OCI-LY7 (cell line): ENCODE data around the gene MFN1.

Experiments used
- EZH2phosphoT487 ChIP-seq: fragments of 200-600 bp; sonication (generic); IDR thresholded peaks from 2 replicates; pipeline ENCODE4 v1.6.1; 2018; ENCODE audit warnings: low read depth, borderline replicate concordance, mild to moderate bottlenecking, mixed run types, antibody characterized with exemption, low read length, moderate library complexity, mixed read lengths
- TF ChIP-seq, protein P1 (sequence below): fragments of 200-600 bp; sonication (generic); conservative IDR thresholded peaks from 2 replicates; pipeline ENCODE4 v1.5.1; 2014; ENCODE audit warnings: mild to moderate bottlenecking, antibody characterized with exemption, low read length, moderate library complexity, mixed read lengths

GRCh38 chr3:179369621-179370020 lies 22.1 kb downstream of the MFN1 start:
- TF ChIP-seq, protein P1, sequence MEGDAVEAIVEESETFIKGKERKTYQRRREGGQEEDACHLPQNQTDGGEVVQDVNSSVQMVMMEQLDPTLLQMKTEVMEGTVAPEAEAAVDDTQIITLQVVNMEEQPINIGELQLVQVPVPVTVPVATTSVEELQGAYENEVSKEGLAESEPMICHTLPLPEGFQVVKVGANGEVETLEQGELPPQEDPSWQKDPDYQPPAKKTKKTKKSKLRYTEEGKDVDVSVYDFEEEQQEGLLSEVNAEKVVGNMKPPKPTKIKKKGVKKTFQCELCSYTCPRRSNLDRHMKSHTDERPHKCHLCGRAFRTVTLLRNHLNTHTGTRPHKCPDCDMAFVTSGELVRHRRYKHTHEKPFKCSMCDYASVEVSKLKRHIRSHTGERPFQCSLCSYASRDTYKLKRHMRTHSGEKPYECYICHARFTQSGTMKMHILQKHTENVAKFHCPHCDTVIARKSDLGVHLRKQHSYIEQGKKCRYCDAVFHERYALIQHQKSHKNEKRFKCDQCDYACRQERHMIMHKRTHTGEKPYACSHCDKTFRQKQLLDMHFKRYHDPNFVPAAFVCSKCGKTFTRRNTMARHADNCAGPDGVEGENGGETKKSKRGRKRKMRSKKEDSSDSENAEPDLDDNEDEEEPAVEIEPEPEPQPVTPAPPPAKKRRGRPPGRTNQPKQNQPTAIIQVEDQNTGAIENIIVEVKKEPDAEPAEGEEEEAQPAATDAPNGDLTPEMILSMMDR = no peak
- TF ChIP-seq EZH2phosphoT487 = no peak
